Activated T-cell treated with anti-CD3 and anti-CD28 coated beads, Interleukin-2, amount 50 U/mL, for 72 hours (primary cell): ENCODE data around the gene SRP68. TPM values are rescaled to one million over a fixed set of nuclear protein-coding genes. Genes with fewer than 3 reads are reported as not detected.
"Not testable (repeated sequence)": the region's sequence is repeated elsewhere in the genome, so short reads cannot be mapped to it uniquely, and the experiment has no call there.

Experiments used
- ATAC-seq, 2 donors: fragments of 150-1000 bp; cut with Tn5 transposase; replicated peaks in 1 of 2; 2 replicates each; pipeline ENCODE4 v1.10.0; 2021; ENCODE audit warnings: moderate library complexity in 2 of 2, mild to moderate bottlenecking in 1 of 2
- DNase-seq, 2 donors: peaks; one replicate each; pipeline ENCODE4 v3.0.0; 2021 to 2022; ENCODE audit warnings: mixed read lengths in 1 of 2
- H3K27ac Mint-ChIP-seq: one replicate; pipeline ENCODE4 v1.8.0; 2022; ENCODE audit warnings: mild to moderate bottlenecking, moderate library complexity, mixed read lengths
- H3K27me3 Mint-ChIP-seq: one replicate; pipeline ENCODE4 v1.8.0; 2022; ENCODE audit warnings: low read depth, mixed read lengths
- H3K36me3 Mint-ChIP-seq, 2 donors: one replicate each; pipeline ENCODE4 v1.8.0; 2022; ENCODE audit warnings: mixed read lengths in 2 of 2, mild to moderate bottlenecking in 1 of 2; ENCODE audit not compliant: insufficient read depth in 2 of 2
- H3K4me1 Mint-ChIP-seq: one replicate; pipeline ENCODE4 v1.8.0; 2022; ENCODE audit warnings: low read depth, mixed read lengths
- H3K4me3 Mint-ChIP-seq, 2 donors: one replicate each; pipeline ENCODE4 v1.8.0; 2022; ENCODE audit warnings: mild to moderate bottlenecking in 2 of 2, mixed read lengths in 2 of 2, moderate library complexity in 2 of 2
- H3K9me3 Mint-ChIP-seq, 2 donors: one replicate each; pipeline ENCODE4 v1.8.0; 2022; ENCODE audit warnings: mixed read lengths in 2 of 2
- total RNA-seq, 2 donors: library from RNA; stranded (reverse); gene quantifications; one replicate each; pipeline ENCODE4 v1.2.3, GENCODE V29; 2022

Gene SRP68
- total RNA-seq, 2 donors from 2014 or later, result 138 to 144 TPM

GRCh38 chr17:76077584-76078110 lies 5.3 kb upstream of the SRP68 start:
- Mint-ChIP-seq H3K9me3 (no peaks in the 10 kb centered on the region), H3K4me1 (peaks cover 46% of the 10 kb centered on the region), H3K36me3 (peaks cover 8 to 10% of the 10 kb centered on the region in 2 donors), H3K4me3 (peak overlapping the region in 1 of 2 donors; percentile 78), H3K27me3 (peaks cover 56% of the 10 kb centered on the region), H3K27ac (no peak overlapping the region)
- ATAC-seq, result no peak
- DNase-seq, result no peak

GRCh38 chr17:76076765-76077583 lies 4.7 kb upstream of the SRP68 start:
- Mint-ChIP-seq H3K27me3 (peaks cover 56% of the 10 kb centered on the region), H3K4me1 (peaks cover 46% of the 10 kb centered on the region), H3K4me3 (peak overlapping the region; percentile 78), H3K36me3 (peaks cover 8 to 10% of the 10 kb centered on the region in 2 donors), H3K27ac (peak overlapping the region; percentile 43), H3K9me3 (no peaks in the 10 kb centered on the region)
- peak; percentile 49 to 57 for DNase-seq
- ATAC-seq, result peak; percentile 8 to 18

GRCh38 chr17:76076146-76076764 lies 3.9 kb upstream of the SRP68 start:
- no peak overlapping the region for H3K27ac Mint-ChIP-seq
- peaks cover 46% of the 10 kb centered on the region for H3K4me1 Mint-ChIP-seq

GRCh38 chr17:76075364-76076145 lies 3.2 kb upstream of the SRP68 start:
- Mint-ChIP-seq H3K4me1 (peaks cover 51% of the 10 kb centered on the region), H3K27ac (no peak overlapping the region), H3K27me3 (peaks cover 56% of the 10 kb centered on the region), H3K4me3 (peak overlapping the region; percentile 60 to 78), H3K36me3 (peaks cover 12% of the 10 kb centered on the region in 2 donors), H3K9me3 (no peaks in the 10 kb centered on the region)
- no peak for DNase-seq
- no peak for ATAC-seq

More at GRCh38 chr17:76076146-76076764, 3.9 kb upstream of the SRP68 start:
- ATAC-seq (no peak), DNase-seq (no peak)
- Mint-ChIP-seq H3K27me3 (peaks cover 56% of the 10 kb centered on the region), H3K4me3 (peak overlapping the region; percentile 78), H3K36me3 (peaks cover 12% of the 10 kb centered on the region in 2 donors), H3K9me3 (no peaks in the 10 kb centered on the region)

- no peak within 1 kb of the TSS for H3K27ac Mint-ChIP-seq
- H3K4me3 Mint-ChIP-seq, result peak within 1 kb of the TSS; percentile 60 to 78
- no peaks in the 10 kb centered on the region for H3K9me3 Mint-ChIP-seq
- H3K4me1 Mint-ChIP-seq, result peaks cover 60% of the 10 kb centered on the region
- peaks cover 56% of the 10 kb centered on the region for H3K27me3 Mint-ChIP-seq
- no peak for DNase-seq
- peaks cover 12 to 17% of the 10 kb centered on the region in 2 donors for H3K36me3 Mint-ChIP-seq
- ATAC-seq, result no peak
These were observed 2.4 kb upstream of the SRP68 start, which contains the start of gene GALR2 for GRCh38 chr17:76074390-76075363. Gene GALR2, plus strand, starts transcription at chr17:76074781. Its CDS starts 103 bp downstream, at chr17:76074884.

- H3K4me1 Mint-ChIP-seq, result peaks cover 36% of the 10 kb centered on the region
- peak overlapping the region; percentile 98 for H3K4me3 Mint-ChIP-seq
- H3K36me3 Mint-ChIP-seq, result peaks cover 12 to 22% of the 10 kb centered on the region in 2 donors
- DNase-seq, result peak; percentile 36 to 37
- peaks cover 27% of the 10 kb centered on the region for H3K27me3 Mint-ChIP-seq
- ATAC-seq, result peak; percentile 69 to 71
- no peaks in the 10 kb centered on the region for H3K9me3 Mint-ChIP-seq
- peak overlapping the region; percentile 99 for H3K27ac Mint-ChIP-seq
These were observed 678 bp downstream of the SRP68 start for GRCh38 chr17:76071531-76072147.

- DNase-seq, result no peak
- peaks cover 40% of the 10 kb centered on the region for H3K4me1 Mint-ChIP-seq
- no peaks in the 10 kb centered on the region for H3K9me3 Mint-ChIP-seq
- no peak overlapping the region for H3K4me3 Mint-ChIP-seq
- H3K27ac Mint-ChIP-seq, result peak overlapping the region; percentile 2
- H3K27me3 Mint-ChIP-seq, result no peaks in the 10 kb centered on the region
- H3K36me3 Mint-ChIP-seq, result peaks cover 13 to 45% of the 10 kb centered on the region in 2 donors
- no peak for ATAC-seq
These were observed 6.5 kb downstream of the SRP68 start for GRCh38 chr17:76065775-76066174.

- ATAC-seq, result peak; percentile 78 to 86
These were observed 8.3 kb downstream of the SRP68 start for GRCh38 chr17:76063875-76064546.

GRCh38 chr17:76058264-76058663 lies 14.1 kb downstream of the SRP68 start:
- ATAC-seq, H3K9me3 Mint-ChIP-seq, H3K27me3 Mint-ChIP-seq, H3K4me3 Mint-ChIP-seq, DNase-seq, H3K27ac Mint-ChIP-seq: not testable (repeated sequence)
- Mint-ChIP-seq H3K36me3 (peaks cover 9 to 42% of the 10 kb centered on the region in 2 donors), H3K4me1 (peaks cover 17% of the 10 kb centered on the region)

More at GRCh38 chr17:76063875-76064546, 8.3 kb downstream of the SRP68 start:
- Mint-ChIP-seq H3K4me1 (peaks cover 28% of the 10 kb centered on the region), H3K27me3 (no peaks in the 10 kb centered on the region), H3K4me3 (peak overlapping the region; percentile 9 to 56), H3K36me3 (peaks cover 13 to 47% of the 10 kb centered on the region in 2 donors), H3K27ac (peak overlapping the region; percentile 49), H3K9me3 (no peaks in the 10 kb centered on the region)
- peak; percentile 58 for DNase-seq

GRCh38 chr17:76056882-76057281 lies 15.4 kb downstream of the SRP68 start:
- no peak overlapping the region for H3K27ac Mint-ChIP-seq

GRCh38 chr17:76054112-76054476 lies 18.2 kb downstream of the SRP68 start:
- ATAC-seq, result peak in 1 of 2 donors; percentile 28
- no peak overlapping the region for H3K4me3 Mint-ChIP-seq
- H3K4me1 Mint-ChIP-seq, result peaks cover 30% of the 10 kb centered on the region
- H3K9me3 Mint-ChIP-seq, result no peaks in the 10 kb centered on the region
- H3K36me3 Mint-ChIP-seq, result peaks cover 13 to 46% of the 10 kb centered on the region in 2 donors
- H3K27ac Mint-ChIP-seq, result peak overlapping the region; percentile 61
- no peaks in the 10 kb centered on the region for H3K27me3 Mint-ChIP-seq
- no peak for DNase-seq

More at GRCh38 chr17:76056882-76057281, 15.4 kb downstream of the SRP68 start:
- Mint-ChIP-seq H3K4me1 (peaks cover 15% of the 10 kb centered on the region), H3K9me3 (no peaks in the 10 kb centered on the region), H3K4me3 (no peak overlapping the region), H3K36me3 (peaks cover 8 to 40% of the 10 kb centered on the region in 2 donors), H3K27me3 (no peaks in the 10 kb centered on the region)
- DNase-seq (no peak), ATAC-seq (no peak)
